SK-N-SH (cell line): Measurements from ENCODE around the gene RBM24. TPM values are rescaled to one million over a fixed set of nuclear protein-coding genes. Genes with fewer than 3 reads are reported as not detected.

Experiments used
- CTCF ChIA-PET: fragments of 300-600, 350-600 bp; formaldehyde crosslinking; extraction: SDS; loops from one replicate; lab custom pipeline; 2021; lab: Yijun Ruan, JAX
- POLR2A ChIA-PET: fragments of 350-600 bp; sonication (Branson Sonifier 250); formaldehyde crosslinking; extraction: SDS; loops from one replicate; lab custom pipeline; 2020; ENCODE audit warnings: antibody characterized with exemption, inconsistent platforms; lab: Yijun Ruan, JAX
- DNase-seq: peaks from one replicate; pipeline ENCODE4 v3.0.0; 2012
- H2AFZ ChIP-seq: fragments of 200-600 bp; sonication (generic); 2 replicates; pipeline ENCODE4 v1.8.1; 2016; ENCODE audit warnings: antibody characterized with exemption, mild to moderate bottlenecking, low read depth
- H3F3A ChIP-seq: fragments of 200-600 bp; sonication (generic); replicated peaks from 2 replicates; pipeline ENCODE3; 2016; ENCODE audit warnings: antibody characterized with exemption, mild to moderate bottlenecking; ENCODE audit not compliant: insufficient read depth
- H3K27ac ChIP-seq, 2 experiments: fragments of 200-500 bp in 1 of 2; fragments of 200-600 bp in 1 of 2; sonication (Bioruptor generic) in 1 of 2; sonication (generic), shearing (Covaris generic) in 1 of 2; 2 replicates each; pipeline versions ENCODE4 v1.5.1 to v1.6.1; 2014 to 2016; ENCODE audit warnings: low read depth in 2 of 2, inconsistent platforms in 1 of 2, low read length in 1 of 2, mild to moderate bottlenecking in 1 of 2, mixed read lengths in 1 of 2
- H3K27me3 ChIP-seq: fragments of 200-600 bp; sonication (generic), shearing (Covaris generic); 2 replicates; pipeline ENCODE4 v1.6.1; 2016; ENCODE audit warnings: mixed run types; ENCODE audit not compliant: insufficient read depth
- H3K36me3 ChIP-seq, 2 experiments: fragments of 200-500 bp in 1 of 2; fragments of 200-600 bp in 1 of 2; sonication (Bioruptor generic) in 1 of 2; sonication (generic) in 1 of 2; replicated peaks in 1 of 2; 2 replicates each; pipeline versions ENCODE3 to v1.5.1; 2014 to 2016; ENCODE audit warnings: low read length in 1 of 2, mild to moderate bottlenecking in 1 of 2; ENCODE audit not compliant: insufficient read depth in 2 of 2, control insufficient read depth in 1 of 2
- H3K4me1 ChIP-seq, 2 experiments: fragments of 200-500 bp in 1 of 2; fragments of 200-600 bp in 1 of 2; sonication (Bioruptor generic) in 1 of 2; sonication (generic), shearing (Covaris generic) in 1 of 2; 2 replicates each; pipeline versions ENCODE4 v1.5.1 to v1.6.1; 2014 to 2016; ENCODE audit warnings: low read depth in 1 of 2, low read length in 1 of 2, mixed run types in 1 of 2; ENCODE audit not compliant: insufficient read depth in 2 of 2, control insufficient read depth in 1 of 2
- H3K4me2 ChIP-seq: fragments of 200-600 bp; sonication (generic), shearing (Covaris generic); 2 replicates; pipeline ENCODE4 v1.6.1; 2017; ENCODE audit warnings: mixed run types
- H3K4me3 ChIP-seq, 2 experiments: fragments of 200-500 bp in 1 of 2; fragments of 200-600 bp in 1 of 2; sonication (Bioruptor generic) in 1 of 2; sonication (generic), shearing (Covaris generic) in 1 of 2; 2 replicates each; pipeline versions ENCODE4 v1.5.1 to v1.8.1; 2014 to 2016; ENCODE audit warnings: low read depth in 2 of 2, inconsistent platforms in 1 of 2, low read length in 1 of 2, mild to moderate bottlenecking in 1 of 2, mixed read lengths in 1 of 2, moderate library complexity in 1 of 2
- H3K79me2 ChIP-seq: fragments of 200-600 bp; sonication (generic); 2 replicates; pipeline ENCODE4 v1.8.1; 2017; ENCODE audit warnings: mild to moderate bottlenecking; ENCODE audit not compliant: insufficient read depth
- H3K9ac ChIP-seq: fragments of 200-600 bp; sonication (generic); 2 replicates; pipeline ENCODE4 v1.6.1; 2017; ENCODE audit warnings: mixed run types
- H3K9me2 ChIP-seq: fragments of 200-600 bp; sonication (generic); 2 replicates; pipeline ENCODE4 v1.6.1; 2017; ENCODE audit warnings: mixed run types
- H3K9me3 ChIP-seq: fragments of 200-600 bp; sonication (generic); 2 replicates; pipeline ENCODE4 v1.6.1; 2017; ENCODE audit warnings: mixed run types, mild to moderate bottlenecking, moderate library complexity
- H4K20me1 ChIP-seq: fragments of 200-600 bp; sonication (generic); 2 replicates; pipeline ENCODE4 v1.6.1; 2017; ENCODE audit warnings: mild to moderate bottlenecking, mixed run types; ENCODE audit not compliant: insufficient read depth
- FOXJ3 ChIP-seq: sonication (generic); formaldehyde crosslinking; IDR thresholded peaks from 2 replicates; pipeline ENCODE4 v1.5.1; 2020; ENCODE audit warnings: mild to moderate bottlenecking, missing genetic modification reagents
- GABPA ChIP-seq: IDR thresholded peaks from 2 replicates; pipeline ENCODE4 v1.4.0; 2012; ENCODE audit warnings: low read depth, mild to moderate bottlenecking
- NFIC ChIP-seq: IDR thresholded peaks from 2 replicates; pipeline ENCODE4 v1.4.0; 2012; ENCODE audit warnings: borderline replicate concordance
- NRF1 ChIP-seq: IDR thresholded peaks from 2 replicates; pipeline ENCODE4 v1.6.1; 2012; ENCODE audit warnings: low read depth, mild to moderate bottlenecking, low read length
- SIN3A ChIP-seq: IDR thresholded peaks from 2 replicates; pipeline ENCODE4 v1.6.1; 2012; ENCODE audit warnings: low read depth, mild to moderate bottlenecking, low read length, moderate library complexity, borderline replicate concordance
- SMC3 ChIP-seq: IDR thresholded peaks from 2 replicates; pipeline ENCODE4 v1.6.1; 2012; ENCODE audit warnings: low read depth, low read length, improper control_type of control experiment
- WGBS: methylation state at CpG from one replicate; pipeline ENCODE4 v1.1.6; 2017; ENCODE audit warnings: low lambda C conversion rate; 5-methylcytosine and 5-hydroxymethylcytosine counted together
- polyA plus RNA-seq, 3 experiments: library from polyadenylated mRNA; depleted of rRNA; stranded (reverse); fragments of >200 nt; gene quantifications; 2 replicates each; pipeline ENCODE4 v1.2.3, GENCODE V29; 2012
- TF ChIP-seq, protein P1 (sequence below): IDR thresholded peaks from 2 replicates; pipeline ENCODE4 v1.4.0; 2012; ENCODE audit warnings: low read depth
- TF ChIP-seq, protein P2 (sequence below): fragments of 200-600 bp; sonication (generic); IDR thresholded peaks from 2 replicates; pipeline ENCODE4 v1.6.1; 2017; ENCODE audit warnings: antibody characterized with exemption, mild to moderate bottlenecking, moderate library complexity
- TF ChIP-seq, protein P3 (sequence below): fragments of 150-350 bp; IDR thresholded peaks from 2 replicates; pipeline ENCODE4 v1.6.1; 2017; ENCODE audit warnings: antibody characterized with exemption, low read length, low read depth, borderline replicate concordance
- TF ChIP-seq, protein P4 (sequence below): IDR thresholded peaks from 2 replicates; pipeline ENCODE4; 2012
- TF ChIP-seq, protein P5 (sequence below): IDR thresholded peaks from 2 replicates; pipeline ENCODE4 v1.4.0; 2012; ENCODE audit warnings: low read depth, borderline replicate concordance

Gene RBM24
- polyA plus RNA-seq, 1 of the 3 experiments (the other 2 are of a cell fraction), result 0.20 TPM

DNA sequence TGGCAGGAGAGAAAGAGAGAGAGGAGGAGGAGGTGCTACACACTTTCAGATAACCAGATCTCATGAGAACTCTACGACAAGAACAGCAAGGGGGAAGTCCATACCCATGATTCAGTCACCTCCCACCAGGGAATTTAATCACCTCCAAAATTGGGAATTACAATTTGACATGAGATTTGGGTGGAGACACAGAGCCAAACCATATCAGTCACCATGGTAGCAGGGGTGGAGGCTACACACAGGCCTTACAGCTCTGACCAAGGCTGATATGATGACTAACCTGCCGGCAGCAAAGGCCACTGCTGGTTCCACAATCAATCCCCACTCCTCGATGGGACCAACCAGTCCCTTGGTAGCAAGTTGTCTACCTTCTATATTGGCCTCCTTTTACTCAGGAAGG, 13.6 kb upstream of the RBM24 start:
- no peak for TF ChIP-seq SMC3
- TF ChIP-seq, protein P1, sequence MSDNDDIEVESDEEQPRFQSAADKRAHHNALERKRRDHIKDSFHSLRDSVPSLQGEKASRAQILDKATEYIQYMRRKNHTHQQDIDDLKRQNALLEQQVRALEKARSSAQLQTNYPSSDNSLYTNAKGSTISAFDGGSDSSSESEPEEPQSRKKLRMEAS, result no peak
- TF ChIP-seq, protein P2, sequence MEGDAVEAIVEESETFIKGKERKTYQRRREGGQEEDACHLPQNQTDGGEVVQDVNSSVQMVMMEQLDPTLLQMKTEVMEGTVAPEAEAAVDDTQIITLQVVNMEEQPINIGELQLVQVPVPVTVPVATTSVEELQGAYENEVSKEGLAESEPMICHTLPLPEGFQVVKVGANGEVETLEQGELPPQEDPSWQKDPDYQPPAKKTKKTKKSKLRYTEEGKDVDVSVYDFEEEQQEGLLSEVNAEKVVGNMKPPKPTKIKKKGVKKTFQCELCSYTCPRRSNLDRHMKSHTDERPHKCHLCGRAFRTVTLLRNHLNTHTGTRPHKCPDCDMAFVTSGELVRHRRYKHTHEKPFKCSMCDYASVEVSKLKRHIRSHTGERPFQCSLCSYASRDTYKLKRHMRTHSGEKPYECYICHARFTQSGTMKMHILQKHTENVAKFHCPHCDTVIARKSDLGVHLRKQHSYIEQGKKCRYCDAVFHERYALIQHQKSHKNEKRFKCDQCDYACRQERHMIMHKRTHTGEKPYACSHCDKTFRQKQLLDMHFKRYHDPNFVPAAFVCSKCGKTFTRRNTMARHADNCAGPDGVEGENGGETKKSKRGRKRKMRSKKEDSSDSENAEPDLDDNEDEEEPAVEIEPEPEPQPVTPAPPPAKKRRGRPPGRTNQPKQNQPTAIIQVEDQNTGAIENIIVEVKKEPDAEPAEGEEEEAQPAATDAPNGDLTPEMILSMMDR, result no peak
- TF ChIP-seq GABPA, result no peak
- TF ChIP-seq, protein P3, sequence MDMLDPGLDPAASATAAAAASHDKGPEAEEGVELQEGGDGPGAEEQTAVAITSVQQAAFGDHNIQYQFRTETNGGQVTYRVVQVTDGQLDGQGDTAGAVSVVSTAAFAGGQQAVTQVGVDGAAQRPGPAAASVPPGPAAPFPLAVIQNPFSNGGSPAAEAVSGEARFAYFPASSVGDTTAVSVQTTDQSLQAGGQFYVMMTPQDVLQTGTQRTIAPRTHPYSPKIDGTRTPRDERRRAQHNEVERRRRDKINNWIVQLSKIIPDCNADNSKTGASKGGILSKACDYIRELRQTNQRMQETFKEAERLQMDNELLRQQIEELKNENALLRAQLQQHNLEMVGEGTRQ, result no peak
- no peak for TF ChIP-seq NFIC
- no peak for TF ChIP-seq NRF1
- TF ChIP-seq, protein P4, sequence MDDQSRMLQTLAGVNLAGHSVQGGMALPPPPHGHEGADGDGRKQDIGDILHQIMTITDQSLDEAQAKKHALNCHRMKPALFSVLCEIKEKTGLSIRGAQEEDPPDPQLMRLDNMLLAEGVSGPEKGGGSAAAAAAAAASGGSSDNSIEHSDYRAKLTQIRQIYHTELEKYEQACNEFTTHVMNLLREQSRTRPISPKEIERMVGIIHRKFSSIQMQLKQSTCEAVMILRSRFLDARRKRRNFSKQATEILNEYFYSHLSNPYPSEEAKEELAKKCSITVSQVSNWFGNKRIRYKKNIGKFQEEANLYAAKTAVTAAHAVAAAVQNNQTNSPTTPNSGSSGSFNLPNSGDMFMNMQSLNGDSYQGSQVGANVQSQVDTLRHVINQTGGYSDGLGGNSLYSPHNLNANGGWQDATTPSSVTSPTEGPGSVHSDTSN, result no peak
- Histone ChIP-seq H3K27ac (no peak overlapping the region), H3K36me3 (no peaks in the 10 kb centered on the region), H3K9ac (no peak overlapping the region), H3K4me2 (no peak overlapping the region), H3K27me3 (no peaks in the 10 kb centered on the region), H2AFZ (no peak overlapping the region), H3F3A (no peaks in the 10 kb centered on the region), H3K79me2 (no peaks in the 10 kb centered on the region), H3K4me3 (no peak overlapping the region), H3K9me3 (no peaks in the 10 kb centered on the region), H3K9me2 (no peaks in the 10 kb centered on the region), H3K4me1 (no peaks in the 10 kb centered on the region), H4K20me1 (no peaks in the 10 kb centered on the region)
- ChIA-PET CTCF (no interaction called here), POLR2A (no interaction called here)
- DNase-seq, result no peak
- WGBS, result 73% methylated on average over 1 of the region's 3 CpGs

DNA sequence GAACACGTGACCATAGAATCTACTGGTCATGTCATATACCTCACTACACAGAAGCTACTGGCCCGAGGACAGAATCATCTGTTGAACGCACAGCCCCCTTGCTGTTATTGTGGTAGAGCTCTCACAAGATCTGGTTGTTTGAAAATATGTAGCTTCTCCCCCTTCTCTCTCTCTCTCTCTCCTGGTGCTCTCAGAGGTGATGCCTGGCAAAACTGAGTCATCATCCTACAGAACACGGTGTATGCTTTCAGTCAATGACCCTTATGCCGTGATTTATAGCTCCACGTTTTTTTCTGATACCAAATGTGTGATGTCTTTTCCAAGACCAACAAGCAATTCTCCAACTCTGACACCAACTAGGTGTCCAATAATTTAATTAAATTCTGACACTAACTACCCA, 13.0 kb upstream of the RBM24 start:
- TF ChIP-seq SIN3A (no peak), FOXJ3 (no peak), NRF1 (no peak), NFIC (no peak)
- TF ChIP-seq, protein P5, sequence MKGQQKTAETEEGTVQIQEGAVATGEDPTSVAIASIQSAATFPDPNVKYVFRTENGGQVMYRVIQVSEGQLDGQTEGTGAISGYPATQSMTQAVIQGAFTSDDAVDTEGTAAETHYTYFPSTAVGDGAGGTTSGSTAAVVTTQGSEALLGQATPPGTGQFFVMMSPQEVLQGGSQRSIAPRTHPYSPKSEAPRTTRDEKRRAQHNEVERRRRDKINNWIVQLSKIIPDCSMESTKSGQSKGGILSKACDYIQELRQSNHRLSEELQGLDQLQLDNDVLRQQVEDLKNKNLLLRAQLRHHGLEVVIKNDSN, result no peak
- TF ChIP-seq, protein P3, result no peak
- TF ChIP-seq, all 33 proteins: peak for 0
- no peaks in the 10 kb centered on the region for H3K36me3 ChIP-seq
- H3K9me3 ChIP-seq, result no peaks in the 10 kb centered on the region
- no peak overlapping the region for H3K4me3 ChIP-seq
- no peak overlapping the region for H3K4me2 ChIP-seq
- no peak overlapping the region for H3K9ac ChIP-seq
- CTCF ChIA-PET, result interaction anchor here (1.3 kb wide), 1 partner anchor 316 kb away, joined by 3 read pairs; no protein-coding TSS in a partner anchor
- WGBS, result 69% methylated on average over 6 of the region's 6 CpGs
- H3K4me1 ChIP-seq, result no peaks in the 10 kb centered on the region
- H2AFZ ChIP-seq, result no peak overlapping the region
- H3K27ac ChIP-seq, result no peak overlapping the region
- no peaks in the 10 kb centered on the region for H3K27me3 ChIP-seq
- no peak for DNase-seq
- no peaks in the 10 kb centered on the region for H4K20me1 ChIP-seq
- no peaks in the 10 kb centered on the region for H3K79me2 ChIP-seq
- H3K9me2 ChIP-seq, result no peaks in the 10 kb centered on the region
- H3F3A ChIP-seq, result no peaks in the 10 kb centered on the region
- POLR2A ChIA-PET, result no interaction called here
